ENCODE results near the gene PRKD2. TPM values are rescaled to one million over a fixed set of nuclear protein-coding genes. Genes with fewer than 3 reads are reported as not detected.

Gene PRKD2
- total and polyA plus RNA-seq, 5 experiments from 2014 or later: 28.6 to 102 (median 79.7) TPM

GRCh38 chr19:46737298-46737654 lies 20.4 kb upstream of the PRKD2 start:
- DNase-seq (no peak), ATAC-seq (no peak)
- Mint-ChIP-seq H3K4me3 (no peak overlapping the region), H3K36me3 (peaks cover 0 to 62% (median 4%) of the 10 kb centered on the region in 3 donors), H3K4me1 (peaks cover 20 to 28% (median 25%) of the 10 kb centered on the region in 4 donors), H3K27ac (peak overlapping the region in 1 of 10 donors; percentile 56), H3K27me3 (no peaks in the 10 kb centered on the region), H3K9me3 (no peaks in the 10 kb centered on the region)
- POLR2A ChIA-PET: no interaction called here

GRCh38 chr19:46736531-46737297 lies 19.8 kb upstream of the PRKD2 start:
- no peak for DNase-seq
- H3K27ac Mint-ChIP-seq: no peak overlapping the region
- ATAC-seq: no peak
- no peaks in the 10 kb centered on the region for H3K9me3 Mint-ChIP-seq
- H3K36me3 Mint-ChIP-seq: peaks cover 0 to 63% (median 4%) of the 10 kb centered on the region in 3 donors
- no peak overlapping the region for H3K4me3 Mint-ChIP-seq
- no peaks in the 10 kb centered on the region for H3K27me3 Mint-ChIP-seq
- POLR2A ChIA-PET: no interaction called here
- peaks cover 16 to 26% (median 22%) of the 10 kb centered on the region in 4 donors for H3K4me1 Mint-ChIP-seq

- H3K4me1 Mint-ChIP-seq: peaks cover 9 to 17% (median 13%) of the 10 kb centered on the region in 4 donors
- no peak overlapping the region for H3K27ac Mint-ChIP-seq
- H3K27me3 Mint-ChIP-seq: no peaks in the 10 kb centered on the region
- POLR2A ChIA-PET: interaction anchor here (0.7 kb wide), 1 partner anchor 8 kb away, joined by 3 read pairs; no protein-coding TSS in a partner anchor
- ATAC-seq (no peak), DNase-seq (no peak)
- H3K36me3 Mint-ChIP-seq: peaks cover 0 to 78% (median 3%) of the 10 kb centered on the region in 3 donors
- no peaks in the 10 kb centered on the region for H3K9me3 Mint-ChIP-seq
- no peak overlapping the region for H3K4me3 Mint-ChIP-seq
Observed at GRCh38 chr19:46733690-46734292, 16.9 kb upstream of the PRKD2 start.

- DNase-seq (no peak), ATAC-seq (no peak)
- Mint-ChIP-seq H3K4me1 (peaks cover 14 to 21% (median 16%) of the 10 kb centered on the region in 4 donors), H3K9me3 (no peaks in the 10 kb centered on the region), H3K4me3 (no peak overlapping the region), H3K36me3 (peaks cover 0 to 74% (median 5%) of the 10 kb centered on the region in 3 donors), H3K27me3 (no peaks in the 10 kb centered on the region), H3K27ac (peak overlapping the region in 1 of 10 donors; percentile 25)
- POLR2A ChIA-PET: interaction anchor here (0.7 kb wide), 1 partner anchor 9 kb away, joined by 3 read pairs; no protein-coding TSS in a partner anchor
Observed at GRCh38 chr19:46732966-46733689, 16.2 kb upstream of the PRKD2 start.

- H3K27ac Mint-ChIP-seq: peak overlapping the region in 2 of 10 donors; percentile 15 to 25
- H3K9me3 Mint-ChIP-seq: no peaks in the 10 kb centered on the region
Observed at GRCh38 chr19:46732172-46732938, 15.4 kb upstream of the PRKD2 start.

GRCh38 chr19:46731584-46731983 lies 14.7 kb upstream of the PRKD2 start:
- Mint-ChIP-seq H3K27me3 (no peaks in the 10 kb centered on the region), H3K9me3 (no peaks in the 10 kb centered on the region), H3K4me1 (peaks cover 14 to 24% (median 19%) of the 10 kb centered on the region in 4 donors), H3K27ac (peak overlapping the region in 4 of 10 donors; percentile 15 to 89 (median 76)), H3K4me3 (peak overlapping the region in 2 of 10 donors; percentile 60 to 63), H3K36me3 (peaks cover 0 to 71% (median 3%) of the 10 kb centered on the region in 3 donors)
- POLR2A ChIA-PET: interaction anchor here (0.5 to 1.6 kb wide), 3 partner anchors 14 to 1201 kb away, joined by 3 to 7 read pairs (median 3); no protein-coding TSS in a partner anchor
- DNase-seq (no peak), ATAC-seq (no peak)

More at GRCh38 chr19:46732172-46732938, 15.4 kb upstream of the PRKD2 start:
- Mint-ChIP-seq H3K4me1 (peaks cover 14 to 21% (median 17%) of the 10 kb centered on the region in 4 donors), H3K36me3 (peaks cover 0 to 70% (median 5%) of the 10 kb centered on the region in 3 donors), H3K4me3 (no peak overlapping the region), H3K27me3 (no peaks in the 10 kb centered on the region)
- DNase-seq (no peak), ATAC-seq (no peak)
- POLR2A ChIA-PET: interaction anchor here (0.5 to 1.2 kb wide), 2 partner anchors 13 to 1202 kb away, joined by 3 read pairs; no protein-coding TSS in a partner anchor

GRCh38 chr19:46731007-46731501 lies 14.1 kb upstream of the PRKD2 start:
- Mint-ChIP-seq H3K4me3 (peak overlapping the region in 1 of 10 donors; percentile 63), H3K27me3 (no peaks in the 10 kb centered on the region), H3K9me3 (no peaks in the 10 kb centered on the region), H3K27ac (peak overlapping the region in 2 of 10 donors; percentile 15 to 83), H3K4me1 (peaks cover 14 to 27% (median 20%) of the 10 kb centered on the region in 4 donors), H3K36me3 (peaks cover 0 to 74% (median 3%) of the 10 kb centered on the region in 3 donors)
- ATAC-seq (no peak), DNase-seq (no peak)
- POLR2A ChIA-PET: interaction anchor here (0.5 to 1.6 kb wide), 3 partner anchors 14 to 69 kb away, joined by 3 to 7 read pairs (median 4); no protein-coding TSS in a partner anchor

- H3K27ac Mint-ChIP-seq: peak overlapping the region in 1 of 10 donors; percentile 15
- no peaks in the 10 kb centered on the region for H3K27me3 Mint-ChIP-seq
- H3K4me1 Mint-ChIP-seq: peaks cover 14 to 27% (median 20%) of the 10 kb centered on the region in 4 donors
- ATAC-seq: no peak
- no peaks in the 10 kb centered on the region for H3K9me3 Mint-ChIP-seq
- H3K4me3 Mint-ChIP-seq: no peak overlapping the region
- no peak for DNase-seq
- POLR2A ChIA-PET: interaction anchor here (0.5 to 1.6 kb wide), 3 partner anchors 13 to 70 kb away, joined by 3 to 7 read pairs (median 4); no protein-coding TSS in a partner anchor
- H3K36me3 Mint-ChIP-seq: peaks cover 0 to 75% (median 6%) of the 10 kb centered on the region in 3 donors
Observed at GRCh38 chr19:46730595-46730994, 13.7 kb upstream of the PRKD2 start.

- Mint-ChIP-seq H3K27me3 (no peaks in the 10 kb centered on the region), H3K4me3 (no peak overlapping the region), H3K27ac (peak overlapping the region in 1 of 10 donors; percentile 62), H3K9me3 (no peaks in the 10 kb centered on the region), H3K4me1 (peaks cover 14 to 27% (median 20%) of the 10 kb centered on the region in 4 donors), H3K36me3 (peaks cover 0 to 75% (median 8%) of the 10 kb centered on the region in 3 donors)
- DNase-seq (no peak), ATAC-seq (no peak)
- POLR2A ChIA-PET: interaction anchor here (0.8 to 4.1 kb wide), 4 partner anchors 13 to 26 kb away, joined by 3 to 48 read pairs (median 10); no protein-coding TSS in a partner anchor
Observed at GRCh38 chr19:46730187-46730586, 13.3 kb upstream of the PRKD2 start.

GRCh38 chr19:46729696-46730095 lies 12.8 kb upstream of the PRKD2 start:
- Mint-ChIP-seq H3K9me3 (no peaks in the 10 kb centered on the region), H3K27ac (peak overlapping the region in 2 of 10 donors; percentile 56 to 92), H3K4me1 (peaks cover 14 to 27% (median 21%) of the 10 kb centered on the region in 4 donors), H3K27me3 (no peaks in the 10 kb centered on the region), H3K36me3 (peaks cover 0 to 75% (median 8%) of the 10 kb centered on the region in 3 donors), H3K4me3 (no peak overlapping the region)
- POLR2A ChIA-PET: interaction anchor here (0.8 to 5.8 kb wide), 4 partner anchors 14 to 25 kb away, joined by 3 to 52 read pairs (median 30); no protein-coding TSS in a partner anchor
- no peak for ATAC-seq
- DNase-seq: no peak

- Mint-ChIP-seq H3K4me1 (peaks cover 14 to 27% (median 22%) of the 10 kb centered on the region in 4 donors), H3K9me3 (no peaks in the 10 kb centered on the region), H3K36me3 (peaks cover 0 to 75% (median 8%) of the 10 kb centered on the region in 3 donors), H3K27me3 (no peaks in the 10 kb centered on the region), H3K4me3 (peak overlapping the region in 8 of 10 donors; percentile 24 to 75 (median 47)), H3K27ac (peak overlapping the region in 7 of 10 donors; percentile 14 to 92 (median 26))
- DNase-seq: peak; percentile 64 to 93 (median 83)
- POLR2A ChIA-PET: interaction anchor here (0.9 to 5.8 kb wide), 6 partner anchors 11 to 118 kb away, joined by 3 to 52 read pairs (median 9); no protein-coding TSS in a partner anchor
- peak; percentile 94 to 95 for ATAC-seq
Observed at GRCh38 chr19:46728693-46729339, 11.9 kb upstream of the PRKD2 start.

Measured in naive thymus-derived CD8-positive, alpha-beta T cell (primary cell).